GM12878 (cell line): ENCODE data around the gene CCN2. TPM values are rescaled to one million over a fixed set of nuclear protein-coding genes. Genes with fewer than 3 reads are reported as not detected.

ENCODE experiments used
- ATAC-seq: fragments of 200-7000 bp; cut with Tn5 transposase; 3 replicates; pipeline ENCODE4 v1.9.1; 2020; ENCODE audit warnings: mild to moderate bottlenecking, moderate library complexity
- BruUV-seq: library from RNA; stranded (reverse); fragments of 400-500 nt; replicated peaks from 2 replicates; lab custom pipeline; 2021; lab: Mats Ljungman, UMichigan
- CTCF ChIA-PET: fragments of 300-600 bp; sonication (Branson Sonifier 250); formaldehyde crosslinking; extraction: SDS; loops from one replicate; lab custom pipeline; 2021; ENCODE audit warnings: inconsistent platforms; lab: Yijun Ruan, JAX
- POLR2A ChIA-PET: fragments of 350-600 bp; formaldehyde crosslinking; extraction: SDS; loops from one replicate; lab custom pipeline; 2021; ENCODE audit warnings: inconsistent platforms; lab: Charles Lee
- RAD21 ChIA-PET: fragments of 300-600 bp; sonication (Branson Sonifier 250); formaldehyde crosslinking; loops from one replicate; lab custom pipeline; 2023; ENCODE audit warnings: antibody characterized with exemption; ENCODE audit not compliant: unreplicated experiment; lab: Charles Lee
- SMC1A ChIA-PET: fragments of 300-600 bp; sonication (Branson Sonifier 250); formaldehyde crosslinking; loops from one replicate; lab custom pipeline; 2023; ENCODE audit not compliant: unreplicated experiment, uncharacterized antibody; lab: Charles Lee
- DNase-seq: peaks from one replicate; pipeline ENCODE4 v3.0.0-alpha.2; 2011; ENCODE audit warnings: low read depth, low spot score
- FAIRE-seq: peaks from 3 replicates; lab custom pipeline; 2011; peaks lifted over from hg19 to GRCh38; lab: Jason Lieb, UNC
- H2AFZ ChIP-seq: 2 replicates; pipeline ENCODE4 v1.6.0; 2011; ENCODE audit warnings: low read depth, low read length, control low read depth; ENCODE audit not compliant: control insufficient read depth
- H3K27ac ChIP-seq: 2 replicates; pipeline ENCODE4 v1.5.1; 2011; ENCODE audit warnings: control low read depth; ENCODE audit not compliant: control insufficient read depth, insufficient read depth
- H3K27me3 ChIP-seq, 2 experiments: replicated peaks in 1 of 2; 2 replicates each; pipeline versions ENCODE4 v1.6.0 to v1.6.1; 2011; ENCODE audit warnings: low read length in 1 of 2; ENCODE audit not compliant: control insufficient read depth in 2 of 2, insufficient read depth in 2 of 2
- H3K36me3 ChIP-seq, 2 experiments: 2 replicates each; pipeline ENCODE4 v1.5.1; 2011; ENCODE audit warnings: low read length in 1 of 2; ENCODE audit not compliant: control insufficient read depth in 2 of 2, insufficient read depth in 2 of 2
- H3K4me1 ChIP-seq: 2 replicates; pipeline ENCODE4 v1.6.1; 2011; ENCODE audit warnings: mild to moderate bottlenecking, low read length, moderate library complexity, mixed read lengths; ENCODE audit not compliant: control insufficient read depth, insufficient read depth
- H3K4me2 ChIP-seq: 2 replicates; pipeline ENCODE4 v1.6.0; 2011; ENCODE audit warnings: control low read depth; ENCODE audit not compliant: control insufficient read depth, insufficient read depth
- H3K4me3 ChIP-seq: fragments of 200-600 bp; sonication (generic); 2 replicates; pipeline ENCODE4 v1.5.1; 2016
- H3K79me2 ChIP-seq: 2 replicates; pipeline ENCODE4 v1.6.0; 2011; ENCODE audit warnings: low read length; ENCODE audit not compliant: control insufficient read depth, insufficient read depth
- H3K9ac ChIP-seq: 2 replicates; pipeline ENCODE4 v1.8.0; 2011; ENCODE audit warnings: low read length, control low read depth, mixed read lengths; ENCODE audit not compliant: control insufficient read depth, insufficient read depth
- H3K9me3 ChIP-seq: replicated peaks from 3 replicates; pipeline ENCODE4 v1.5.1; 2011; ENCODE audit warnings: mild to moderate bottlenecking, low read length; ENCODE audit not compliant: control insufficient read depth, insufficient read depth
- H4K20me1 ChIP-seq: 2 replicates; pipeline ENCODE4 v1.6.0; 2011; ENCODE audit not compliant: control insufficient read depth, insufficient read depth
- BMI1 ChIP-seq: fragments of 450-650 bp; IDR thresholded peaks from 2 replicates; pipeline ENCODE4 v1.6.1; 2016; ENCODE audit warnings: mild to moderate bottlenecking, moderate library complexity, borderline replicate concordance
- E2F8 ChIP-seq: fragments of 450-650 bp; IDR thresholded peaks from 2 replicates; pipeline ENCODE4 v1.6.1; 2018; ENCODE audit warnings: mild to moderate bottlenecking, low read depth, moderate library complexity; ENCODE audit not compliant: partially characterized antibody
- ESRRA ChIP-seq: IDR thresholded peaks from 2 replicates; pipeline ENCODE4 v1.6.1; 2012; ENCODE audit warnings: mild to moderate bottlenecking, low read length, improper control_type of control experiment
- FOXK2 ChIP-seq: fragments of 450-650 bp; IDR thresholded peaks from 2 replicates; pipeline ENCODE4 v1.6.1; 2017; ENCODE audit warnings: mild to moderate bottlenecking, moderate library complexity
- HCFC1 ChIP-seq: fragments of 150-350 bp; IDR thresholded peaks from 2 replicates; pipeline ENCODE4 v1.6.1; 2014; ENCODE audit warnings: low read length
- IKZF2 ChIP-seq, 2 experiments: fragments of 450-650 bp; IDR thresholded peaks; 2 replicates each; pipeline ENCODE4 v1.6.1; 2017; ENCODE audit warnings: mild to moderate bottlenecking in 2 of 2, moderate library complexity in 2 of 2
- KDM1A ChIP-seq: fragments of 200-600 bp; sonication (generic); IDR thresholded peaks from 2 replicates; pipeline ENCODE4 v1.6.1; 2016; ENCODE audit warnings: borderline replicate concordance
- MEF2A ChIP-seq: IDR thresholded peaks from 2 replicates; pipeline ENCODE4 v1.6.1; 2011; ENCODE audit warnings: low read depth, mild to moderate bottlenecking, low read length, moderate library complexity; ENCODE audit not compliant: insufficient read depth
- MTA2 ChIP-seq: fragments of 450-650 bp; IDR thresholded peaks from 2 replicates; pipeline ENCODE4 v1.6.1; 2016; ENCODE audit warnings: low read depth, mild to moderate bottlenecking, moderate library complexity
- NBN ChIP-seq: fragments of 450-650 bp; IDR thresholded peaks from 2 replicates; pipeline ENCODE4 v1.6.1; 2016
- NFYB ChIP-seq: IDR thresholded peaks from 2 replicates; pipeline ENCODE4 v1.6.1; 2011; ENCODE audit warnings: low read depth, mild to moderate bottlenecking, low read length, improper control_type of control experiment, moderate library complexity; ENCODE audit not compliant: insufficient read depth
- RELA ChIP-seq: fragments of 450-650 bp; IDR thresholded peaks from 2 replicates; pipeline ENCODE4 v1.8.0; 2014; ENCODE audit warnings: borderline replicate concordance; ENCODE audit not compliant: partially characterized antibody
- SPI1 ChIP-seq: IDR thresholded peaks from 2 replicates; pipeline ENCODE4 v1.6.1; 2011; ENCODE audit warnings: low read depth, mild to moderate bottlenecking, low read length, moderate library complexity, borderline replicate concordance; ENCODE audit not compliant: insufficient read depth
- ZSCAN29 ChIP-seq: fragments of 450-650 bp; IDR thresholded peaks from 2 replicates; pipeline ENCODE4 v1.6.1; 2017; ENCODE audit warnings: mild to moderate bottlenecking, moderate library complexity
- WGBS: methylation state at CpG from one replicate; pipeline ENCODE4 v1.1.6; 2016; ENCODE audit warnings: low lambda C conversion rate; ENCODE audit not compliant: insufficient replicate concordance, insufficient coverage; ENCODE audit errors: missing lambda C conversion rate; 5-methylcytosine and 5-hydroxymethylcytosine counted together
- in situ Hi-C: fragments of 300-500 bp; cut with MboI; formaldehyde crosslinking; loops from 9 replicates; pipeline ENCODE4 v1.14.3; 2018; ENCODE audit warnings: mixed read lengths
- intact Hi-C: fragments of 100-400 bp; cut with micrococcal nuclease; formaldehyde crosslinking; loops from one replicate; pipeline ENCODE4 v1.14.2; 2022; ENCODE audit not compliant: unreplicated experiment
- polyA plus RNA-seq, 11 experiments: library from polyadenylated mRNA; depleted of rRNA in 4 of 11; unstranded in 6 of 11; stranded (reverse) in 5 of 11; fragments of >200 nt; fragmentation: Nextera tagmentation in 4 of 11; fragmentation: Illumina TruSeq in 1 of 11; extraction: Ambion mirVana in 4 of 11; extraction: Trizol in 1 of 11; gene quantifications; 1 replicate in 1 of 11; 2 replicates in 10 of 11; pipeline versions ENCODE4 v1.2.1 to v1.2.3, GENCODE V29; 2011 to 2016; ENCODE audit warnings: inconsistent platforms in 2 of 11, missing spikeins in 2 of 11, low read depth in 1 of 11
- total RNA-seq, 4 experiments: library from RNA; depleted of rRNA in 3 of 4; stranded (reverse); fragments of >200 nt in 3 of 4; fragmentation: Illumina TruSeq in 1 of 4; extraction: Trizol in 1 of 4; gene quantifications; 2 replicates each; pipeline versions ENCODE4 v1.2.1 to v1.2.3, GENCODE V29; 2013 to 2021
- TF ChIP-seq, protein P1 (sequence below): IDR thresholded peaks from 2 replicates; pipeline ENCODE4 v1.6.1; 2012; ENCODE audit warnings: improper control_type of control experiment, low read depth, low read length; ENCODE audit not compliant: insufficient replicate concordance

Gene CCN2
- total and polyA plus RNA-seq, 10 of the 15 experiments (the other 5 are each of a cell fraction or from before 2014, with no cell fraction given) = 0.26 to 0.62 (median 0.44) TPM; not detected in 7

DNA sequence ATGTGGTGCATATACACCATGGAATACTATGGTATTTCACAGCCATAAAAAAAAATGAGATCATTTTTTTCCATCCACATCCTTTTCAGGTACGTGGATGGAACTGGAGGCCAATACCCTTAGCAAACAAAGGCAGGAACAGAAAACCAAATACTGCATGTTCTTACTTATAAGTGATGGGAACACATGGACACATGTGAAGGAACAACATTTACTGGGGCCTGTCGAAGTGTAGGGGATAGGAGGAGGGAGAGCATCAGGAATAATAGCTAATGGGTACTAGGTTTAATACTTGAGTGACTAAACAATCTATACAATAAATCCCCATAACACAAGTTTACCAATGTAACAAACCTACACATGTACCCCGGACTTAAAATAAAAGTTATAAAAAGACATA lies 30.5 kb downstream of the CCN2 start:
- SMC1A ChIA-PET = no interaction called here
- H2AFZ ChIP-seq = no peak overlapping the region
- H3K4me3 ChIP-seq = no peak overlapping the region
- RAD21 ChIA-PET = no interaction called here
- H4K20me1 ChIP-seq = no peaks in the 10 kb centered on the region
- H3K27me3 ChIP-seq = peaks cover 0 to 3% of the 10 kb centered on the region in 2 experiments; a peak in 1 of 4 replicates
- no peak for ATAC-seq
- TF ChIP-seq, protein P1, sequence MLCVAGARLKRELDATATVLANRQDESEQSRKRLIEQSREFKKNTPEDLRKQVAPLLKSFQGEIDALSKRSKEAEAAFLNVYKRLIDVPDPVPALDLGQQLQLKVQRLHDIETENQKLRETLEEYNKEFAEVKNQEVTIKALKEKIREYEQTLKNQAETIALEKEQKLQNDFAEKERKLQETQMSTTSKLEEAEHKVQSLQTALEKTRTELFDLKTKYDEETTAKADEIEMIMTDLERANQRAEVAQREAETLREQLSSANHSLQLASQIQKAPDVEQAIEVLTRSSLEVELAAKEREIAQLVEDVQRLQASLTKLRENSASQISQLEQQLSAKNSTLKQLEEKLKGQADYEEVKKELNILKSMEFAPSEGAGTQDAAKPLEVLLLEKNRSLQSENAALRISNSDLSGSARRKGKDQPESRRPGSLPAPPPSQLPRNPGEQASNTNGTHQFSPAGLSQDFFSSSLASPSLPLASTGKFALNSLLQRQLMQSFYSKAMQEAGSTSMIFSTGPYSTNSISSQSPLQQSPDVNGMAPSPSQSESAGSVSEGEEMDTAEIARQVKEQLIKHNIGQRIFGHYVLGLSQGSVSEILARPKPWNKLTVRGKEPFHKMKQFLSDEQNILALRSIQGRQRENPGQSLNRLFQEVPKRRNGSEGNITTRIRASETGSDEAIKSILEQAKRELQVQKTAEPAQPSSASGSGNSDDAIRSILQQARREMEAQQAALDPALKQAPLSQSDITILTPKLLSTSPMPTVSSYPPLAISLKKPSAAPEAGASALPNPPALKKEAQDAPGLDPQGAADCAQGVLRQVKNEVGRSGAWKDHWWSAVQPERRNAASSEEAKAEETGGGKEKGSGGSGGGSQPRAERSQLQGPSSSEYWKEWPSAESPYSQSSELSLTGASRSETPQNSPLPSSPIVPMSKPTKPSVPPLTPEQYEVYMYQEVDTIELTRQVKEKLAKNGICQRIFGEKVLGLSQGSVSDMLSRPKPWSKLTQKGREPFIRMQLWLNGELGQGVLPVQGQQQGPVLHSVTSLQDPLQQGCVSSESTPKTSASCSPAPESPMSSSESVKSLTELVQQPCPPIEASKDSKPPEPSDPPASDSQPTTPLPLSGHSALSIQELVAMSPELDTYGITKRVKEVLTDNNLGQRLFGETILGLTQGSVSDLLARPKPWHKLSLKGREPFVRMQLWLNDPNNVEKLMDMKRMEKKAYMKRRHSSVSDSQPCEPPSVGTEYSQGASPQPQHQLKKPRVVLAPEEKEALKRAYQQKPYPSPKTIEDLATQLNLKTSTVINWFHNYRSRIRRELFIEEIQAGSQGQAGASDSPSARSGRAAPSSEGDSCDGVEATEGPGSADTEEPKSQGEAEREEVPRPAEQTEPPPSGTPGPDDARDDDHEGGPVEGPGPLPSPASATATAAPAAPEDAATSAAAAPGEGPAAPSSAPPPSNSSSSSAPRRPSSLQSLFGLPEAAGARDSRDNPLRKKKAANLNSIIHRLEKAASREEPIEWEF = no peak
- TF ChIP-seq RELA (no peak), SPI1 (no peak), MTA2 (no peak), FOXK2 (no peak), E2F8 (no peak), KDM1A (no peak), HCFC1 (no peak), MEF2A (no peak), ZSCAN29 (no peak), ESRRA (no peak), NBN (no peak), NFYB (no peak), IKZF2 (IDR thresholded peaks at IDR 0.05) (no peak), BMI1 (no peak)
- TF ChIP-seq, all 136 proteins: peak for 0
- 23% methylated on average over 3 of the region's 3 CpGs for WGBS
- intact Hi-C loops (loop anchor here (10.0 kb wide), 1 partner anchor 374 kb away; no protein-coding TSS in a partner anchor), in situ Hi-C loops (no loop called here)
- H3K9ac ChIP-seq = no peak overlapping the region
- ChIA-PET CTCF (interaction anchor here (1.4 kb wide), 1 partner anchor 297 kb away, joined by 4 read pairs; no protein-coding TSS in a partner anchor), POLR2A (no interaction called here)
- no peak for DNase-seq
- no peaks in the 10 kb centered on the region for H3K36me3 ChIP-seq
- no peaks in the 10 kb centered on the region for H3K79me2 ChIP-seq
- H3K9me3 ChIP-seq = peaks cover 6% of the 10 kb centered on the region; the same call in 2 of the 3 replicates
- no TSS peak for BruUV-seq
- no peak overlapping the region for H3K27ac ChIP-seq
- H3K4me2 ChIP-seq = no peak overlapping the region
- FAIRE-seq = no peak
- no peaks in the 10 kb centered on the region for H3K4me1 ChIP-seq
